Uterine smooth muscle cell (primary cell): Measurements from ENCODE around the gene ITGA3. TPM values are rescaled to one million over a fixed set of nuclear protein-coding genes. Genes with fewer than 3 reads are reported as not detected.

Source experiments
- total RNA-seq: library from RNA; depleted of rRNA; stranded (reverse); fragments of >200 nt; gene quantifications from 2 replicates; pipeline ENCODE4 v1.2.3, GENCODE V29; 2014

The ITGA3 gene
- 208 and 211 TPM in 2 replicates for total RNA-seq

DNA sequence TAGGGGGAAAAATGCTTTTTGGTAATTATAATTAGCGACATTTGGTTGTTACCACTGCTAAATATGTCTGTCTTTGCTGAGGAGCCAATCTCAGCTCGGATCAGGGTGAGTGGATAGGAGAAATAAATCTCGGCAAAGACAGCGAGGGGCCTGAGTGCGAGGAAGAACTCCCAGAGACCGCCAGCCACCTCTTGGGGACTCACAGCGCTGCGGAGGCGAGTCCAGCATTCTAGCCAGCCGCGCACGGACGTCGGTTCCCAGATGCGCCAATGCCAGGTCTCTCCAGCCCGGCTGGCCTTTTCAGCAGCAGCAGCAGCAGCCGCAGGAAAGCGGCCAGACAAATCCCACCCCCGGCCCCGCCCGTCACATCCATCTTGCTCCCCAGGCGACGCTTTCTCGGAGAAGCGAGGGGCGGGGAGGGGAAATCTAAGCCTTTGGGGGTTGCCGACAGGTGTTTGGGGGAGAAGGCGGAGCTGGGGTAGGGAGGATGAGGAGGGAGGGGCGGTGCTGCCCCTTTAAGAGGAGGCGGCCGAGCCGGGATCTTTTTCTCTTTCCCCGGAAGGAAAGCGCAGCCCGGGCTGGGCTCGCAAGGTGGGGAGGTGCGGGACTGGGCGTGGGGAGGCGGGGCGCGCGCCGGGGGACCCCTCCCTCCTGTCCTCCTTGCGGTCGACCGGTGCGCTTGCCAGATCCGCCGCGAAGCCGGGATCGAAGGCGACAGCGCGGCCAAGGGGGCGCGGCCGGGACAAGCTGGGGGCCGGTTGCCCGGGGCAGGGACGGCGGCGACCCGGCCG lies at the start of gene ITGA3:
Gene ITGA3, plus strand, starts transcription at position 685 of the 791 bp plus-strand sequence. CDS start 330 bp downstream, outside the sequence.

DNA sequence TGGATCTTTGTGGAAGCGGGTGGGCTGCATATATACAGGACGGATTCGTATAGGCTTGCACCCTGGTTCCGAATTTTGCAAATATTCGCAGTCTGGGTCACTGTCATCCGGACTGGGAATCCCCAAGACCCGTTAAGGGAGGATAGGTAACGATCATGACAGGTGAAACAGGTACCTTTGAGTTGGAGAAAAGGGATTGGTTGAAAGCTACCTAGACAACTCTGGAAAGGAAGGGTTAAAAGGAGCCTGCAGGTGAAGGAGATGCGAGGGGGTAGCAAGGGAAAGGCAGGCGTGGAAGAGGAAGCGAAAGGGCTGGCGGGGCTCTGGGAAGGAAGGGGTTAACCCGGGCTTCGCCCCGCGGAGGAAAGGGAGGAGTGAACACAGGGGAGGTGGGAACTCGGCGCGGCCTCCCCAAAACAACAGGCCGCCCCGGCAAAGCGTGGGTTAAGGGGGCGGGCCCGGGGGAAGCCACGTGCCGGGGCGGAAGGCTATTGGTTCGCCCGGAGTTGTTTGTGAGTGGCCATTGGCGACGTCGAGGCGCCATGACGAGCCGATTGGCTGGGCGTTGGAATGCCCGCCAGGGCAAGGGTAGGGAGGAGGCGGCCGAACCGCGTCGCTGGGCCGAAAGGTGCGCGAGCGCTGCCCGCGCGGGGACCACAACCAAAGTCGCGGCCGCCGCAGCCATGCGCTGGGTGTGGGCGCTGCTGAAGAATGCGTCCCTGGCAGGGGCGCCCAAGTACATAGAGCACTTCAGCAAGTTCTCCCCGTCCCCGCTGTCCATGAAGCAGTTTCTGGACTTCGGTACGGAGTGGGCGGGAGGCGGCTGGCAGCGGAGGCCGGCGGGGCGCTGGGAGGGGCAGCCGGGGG lies 39.1 kb downstream of the ITGA3 start, which contains the start of gene PDK2:
Gene PDK2, plus strand, starts transcription at position 599 of the 867 bp plus-strand sequence. Its CDS starts 85 bp downstream, at position 684.

DNA sequence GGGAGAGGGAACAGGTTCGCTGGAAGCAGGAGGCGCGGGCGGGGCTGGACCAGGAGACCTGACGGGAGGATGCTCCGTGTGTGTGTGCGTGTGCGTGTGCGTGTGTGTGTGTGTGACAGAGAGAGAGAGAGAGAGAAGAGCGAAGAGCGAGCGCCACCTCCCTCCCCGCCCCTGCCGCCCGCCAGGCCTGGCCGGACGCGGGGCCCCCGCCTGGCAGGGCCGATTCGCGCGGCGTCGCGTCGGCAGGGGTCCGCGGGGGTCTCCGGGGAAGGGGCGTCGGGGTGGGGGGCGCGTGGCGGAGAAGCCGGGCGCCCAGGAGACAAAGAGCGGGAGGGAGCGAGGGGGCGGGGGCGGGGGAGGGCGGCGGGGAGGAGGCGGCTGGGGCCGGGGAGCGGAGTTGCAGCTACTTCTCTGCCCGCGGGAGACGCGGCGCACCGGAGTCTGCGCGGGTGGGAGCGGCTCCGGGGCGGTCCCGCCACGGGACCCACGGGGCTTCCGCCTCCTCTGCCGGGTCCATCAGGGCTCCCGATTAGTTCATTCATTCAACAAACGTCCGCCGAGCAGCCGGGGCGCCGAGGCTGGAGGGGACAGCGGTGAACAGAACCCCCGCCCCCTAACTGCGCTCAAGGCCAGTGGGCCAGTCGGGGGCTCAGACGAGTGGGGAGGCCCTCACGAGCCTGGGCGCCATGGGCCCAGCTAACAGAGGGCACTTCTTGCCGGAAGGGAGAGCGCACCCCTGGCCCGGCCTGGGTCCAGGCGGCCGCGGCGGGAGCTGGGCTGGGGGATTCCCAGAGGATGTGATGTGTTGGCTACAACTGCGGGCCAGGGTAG lies 74.0 kb downstream of the ITGA3 start, which contains the start of gene SAMD14:
Gene SAMD14, minus strand, starts transcription at position 433 of the 831 bp plus-strand sequence. CDS start 5,201 bp downstream, outside the sequence.

Other genes with a start within 250 kb of the ITGA3 start
- not detected in 2 replicates for gene TAC4, start 208.0 kb upstream of the ITGA3 start, total RNA-seq
- gene DLX4, start 86.9 kb upstream of the ITGA3 start, total RNA-seq = not detected in 2 replicates
- gene DLX3, start 60.9 kb upstream of the ITGA3 start, total RNA-seq = not detected in 2 replicates
- gene PDK2, start 39.2 kb downstream of the ITGA3 start, total RNA-seq = 7.5 and 11.7 TPM in 2 replicates
- 1.7 and 1.8 TPM in 2 replicates for gene SAMD14, start 74.0 kb downstream of the ITGA3 start, total RNA-seq
- gene PPP1R9B, start 94.6 kb downstream of the ITGA3 start, total RNA-seq = 43.4 and 45.0 TPM in 2 replicates
- gene SGCA, start 109.9 kb downstream of the ITGA3 start, total RNA-seq = 0.33 and 1.9 TPM in 2 replicates
- 570 and 2,151 TPM in 2 replicates for gene COL1A1, start 145.5 kb downstream of the ITGA3 start, total RNA-seq
- gene TMEM92, start 218.4 kb downstream of the ITGA3 start, total RNA-seq = not detected in 2 replicates